BE2C (cell line): Measurements from ENCODE around the gene TEX22.

Experiments
- DNase-seq: peaks from one replicate; pipeline ENCODE4 v3.0.0-alpha.2; 2020
- H3K27me3 ChIP-seq: fragments of 250-450 bp; sonication (Bioruptor Pico); 2 replicates; pipeline ENCODE4 v1.5.1; 2020; ENCODE audit warnings: mild to moderate bottlenecking
- H3K36me3 ChIP-seq: fragments of 250-450 bp; sonication (Bioruptor Pico); 2 replicates; pipeline ENCODE4 v1.5.1; 2020; ENCODE audit warnings: mild to moderate bottlenecking
- H3K4me1 ChIP-seq: fragments of 250-450 bp; sonication (Bioruptor Pico); 2 replicates; pipeline ENCODE4 v1.5.1; 2020
- H3K4me3 ChIP-seq: 2 replicates; pipeline ENCODE4 v1.5.1; 2011; ENCODE audit warnings: low read depth, low read length
- H3K9me3 ChIP-seq: fragments of 250-450 bp; sonication (Bioruptor Pico); 2 replicates; pipeline ENCODE4 v1.5.1; 2020
- CTCF ChIP-seq: IDR thresholded peaks from 2 replicates; pipeline ENCODE4 v1.5.1; 2012; ENCODE audit warnings: mild to moderate bottlenecking, low read depth, low read length

The TEX22 gene

DNA sequence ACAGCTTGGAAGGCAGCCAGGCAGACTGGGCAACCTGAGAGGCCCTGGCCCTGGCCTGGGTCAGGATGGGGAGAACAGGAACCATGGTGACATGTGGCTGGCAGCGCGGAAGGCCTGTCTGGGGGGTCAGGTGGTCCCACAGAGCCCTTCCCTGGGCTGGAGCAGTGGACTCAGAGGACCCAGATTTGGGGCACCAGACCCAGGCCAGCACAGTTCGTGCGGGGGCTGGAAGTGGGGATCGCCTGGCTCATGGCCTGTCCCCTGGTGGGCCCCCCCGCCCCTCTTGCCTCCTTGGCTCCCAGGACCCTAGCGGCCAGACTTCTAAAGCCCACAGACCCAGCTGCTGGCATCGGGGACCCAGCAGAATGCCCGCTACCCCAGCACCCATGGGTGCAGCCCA is 42.7 kb downstream of the TEX22 start:
- no peak for TF ChIP-seq CTCF
- H3K27me3 ChIP-seq: no peaks in the 10 kb centered on the region
- H3K9me3 ChIP-seq: no peaks in the 10 kb centered on the region
- DNase-seq: peak; percentile 6
- H3K4me3 ChIP-seq: no peak overlapping the region
- peaks cover 70% of the 10 kb centered on the region for H3K36me3 ChIP-seq
- H3K4me1 ChIP-seq: no peaks in the 10 kb centered on the region

DNA sequence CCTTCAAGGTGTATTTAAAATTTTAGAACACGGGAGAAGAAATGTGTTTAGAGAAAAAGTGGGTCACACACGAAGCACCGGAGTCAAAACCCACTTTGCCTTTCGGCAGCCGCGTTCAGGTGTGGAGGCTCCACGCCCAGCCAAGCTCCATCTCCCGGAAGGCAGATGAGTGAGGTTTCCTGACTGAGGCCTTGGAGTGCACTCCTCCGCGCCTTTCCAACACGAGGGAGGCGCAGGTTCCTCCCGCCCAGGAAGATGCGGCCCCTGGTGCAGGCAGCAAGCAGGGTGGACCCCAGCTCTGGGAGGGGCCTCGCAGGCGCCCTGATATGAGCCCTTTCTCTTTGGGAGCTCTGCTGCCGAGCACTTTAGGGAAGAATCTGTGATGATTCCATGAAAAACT is 43.8 kb downstream of the TEX22 start:
- DNase-seq: no peak
- H3K9me3 ChIP-seq: no peaks in the 10 kb centered on the region
- no peak for TF ChIP-seq CTCF
- no peak overlapping the region for H3K4me3 ChIP-seq
- H3K36me3 ChIP-seq: peaks cover 67% of the 10 kb centered on the region
- no peaks in the 10 kb centered on the region for H3K4me1 ChIP-seq
- H3K27me3 ChIP-seq: no peaks in the 10 kb centered on the region

DNA sequence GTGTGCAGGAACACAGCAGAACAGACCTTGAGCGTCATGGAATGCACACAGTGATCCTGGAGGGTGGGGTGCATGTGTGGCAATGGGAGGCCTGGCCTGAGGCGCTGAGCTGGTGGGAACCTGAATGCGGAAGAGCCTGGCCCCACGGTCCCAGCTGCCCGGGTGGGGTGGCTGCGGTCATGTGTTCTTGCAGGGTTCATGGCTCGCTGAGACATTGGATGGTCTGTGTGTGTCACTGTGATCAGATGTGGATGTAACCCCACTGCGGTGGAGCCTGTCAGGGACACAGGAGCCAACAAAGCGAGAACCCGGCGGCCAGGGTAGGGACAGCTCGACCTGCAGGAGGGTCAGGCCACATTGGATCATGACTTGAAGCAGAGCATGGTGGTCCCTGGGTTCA is 44.5 kb downstream of the TEX22 start:
- no peak for TF ChIP-seq CTCF
- H3K36me3 ChIP-seq: peaks cover 65% of the 10 kb centered on the region
- H3K4me1 ChIP-seq: peaks cover 2% of the 10 kb centered on the region; the same call in 1 of the 2 replicates
- no peak overlapping the region for H3K4me3 ChIP-seq
- no peaks in the 10 kb centered on the region for H3K27me3 ChIP-seq
- peak; percentile 6 for DNase-seq
- H3K9me3 ChIP-seq: no peaks in the 10 kb centered on the region

DNA sequence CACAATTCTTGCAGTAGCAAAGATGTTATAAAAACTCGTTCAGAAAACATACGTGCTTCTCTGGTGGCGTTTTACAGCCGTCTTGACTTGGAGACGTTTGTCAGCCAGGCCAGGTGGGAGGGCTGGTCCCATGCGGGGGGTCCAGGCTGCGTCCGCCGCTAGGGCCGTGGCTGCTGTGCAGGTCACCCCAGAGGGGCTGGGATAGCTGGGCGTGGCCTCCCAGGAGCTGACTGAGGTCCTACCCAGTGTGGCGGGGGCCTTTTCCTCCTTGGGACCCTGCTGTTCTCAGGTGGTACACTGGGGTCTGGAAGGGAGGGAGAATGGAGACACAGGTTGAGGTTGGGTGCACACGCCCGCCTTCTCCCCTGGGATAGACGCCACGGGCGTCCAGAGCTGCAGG is 46.5 kb downstream of the TEX22 start:
- Histone ChIP-seq H3K36me3 (peaks cover 58% of the 10 kb centered on the region), H3K4me3 (no peak overlapping the region), H3K27me3 (no peaks in the 10 kb centered on the region), H3K9me3 (no peaks in the 10 kb centered on the region), H3K4me1 (peaks cover 8% of the 10 kb centered on the region)
- peak; percentile 13 for DNase-seq
- no peak for TF ChIP-seq CTCF

DNA sequence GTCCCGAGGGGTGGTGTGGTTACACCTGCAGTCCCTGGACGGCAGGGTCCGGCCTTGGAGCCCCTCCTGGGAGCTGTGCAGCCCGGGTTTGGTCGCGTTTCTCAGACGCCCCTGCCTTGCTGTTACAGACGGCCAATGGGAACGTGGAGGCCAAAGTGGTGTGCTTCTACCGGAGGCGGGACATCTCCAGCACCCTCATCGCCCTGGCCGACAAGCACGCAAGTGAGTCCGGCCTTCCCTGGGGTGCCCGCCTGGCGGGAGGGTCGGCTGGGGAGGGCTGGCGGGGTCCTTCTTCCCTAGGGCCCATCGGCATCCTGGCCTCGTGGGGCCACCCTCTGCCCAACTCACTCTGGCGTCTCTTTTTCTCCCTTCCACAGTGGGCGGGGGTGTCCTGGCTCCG is 47.0 kb downstream of the TEX22 start:
- Histone ChIP-seq H3K4me1 (peaks cover 8% of the 10 kb centered on the region), H3K9me3 (no peaks in the 10 kb centered on the region), H3K27me3 (no peaks in the 10 kb centered on the region), H3K36me3 (peaks cover 61% of the 10 kb centered on the region), H3K4me3 (no peak overlapping the region)
- no peak for TF ChIP-seq CTCF
- DNase-seq: peak; percentile 7

GRCh38 chr14:105445901-105446845 is 47.8 kb downstream of the TEX22 start:
- peaks cover 61% of the 10 kb centered on the region for H3K36me3 ChIP-seq
- H3K27me3 ChIP-seq: no peaks in the 10 kb centered on the region
- peaks cover 8% of the 10 kb centered on the region for H3K4me1 ChIP-seq
- peak; percentile 8 for DNase-seq
- H3K4me3 ChIP-seq: no peak overlapping the region
- no peaks in the 10 kb centered on the region for H3K9me3 ChIP-seq
- TF ChIP-seq CTCF: no peak
